Lung (tissue), 12 donors: ENCODE measurements around the gene SH3PXD2B. TPM values are rescaled to one million over a fixed set of nuclear protein-coding genes. Genes with fewer than 3 reads are reported as not detected.

Experiments
- ATAC-seq: fragments of 200-7000 bp; cut with Tn5 transposase; one replicate; pipeline ENCODE4 v1.9.1; 2020; ENCODE audit warnings: moderate number of reproducible peaks; ENCODE audit not compliant: insufficient read depth, low FRiP score
- DNase-seq, 3 donors: peaks; one replicate each; pipeline ENCODE4 v3.0.0-alpha.2; 2013 to 2017
- H3K27ac ChIP-seq, 2 donors: one replicate each; pipeline ENCODE4 v1.5.1; 2013; ENCODE audit warnings: mild to moderate bottlenecking in 2 of 2, moderate library complexity in 2 of 2, control low read depth in 1 of 2, inconsistent platforms in 1 of 2, low read depth in 1 of 2, low read length in 1 of 2
- H3K27me3 ChIP-seq, 3 donors: one replicate each; pipeline ENCODE4 v1.5.1; 2013; ENCODE audit warnings: low read length in 2 of 3; ENCODE audit not compliant: control insufficient read depth in 3 of 3, insufficient read depth in 3 of 3
- H3K36me3 ChIP-seq, 4 donors: one replicate each; pipeline ENCODE4 v1.5.1; 2013; ENCODE audit warnings: low read length in 4 of 4, mild to moderate bottlenecking in 1 of 4, moderate library complexity in 1 of 4; ENCODE audit not compliant: control insufficient read depth in 4 of 4, insufficient read depth in 4 of 4
- H3K4me1 ChIP-seq, 5 donors: one replicate each; pipeline ENCODE4 v1.5.1; 2013; ENCODE audit warnings: low read length in 5 of 5, mild to moderate bottlenecking in 2 of 5, moderate library complexity in 1 of 5; ENCODE audit not compliant: control insufficient read depth in 5 of 5, insufficient read depth in 5 of 5
- H3K4me3 ChIP-seq: one replicate; pipeline ENCODE4 v1.5.1; 2013; ENCODE audit warnings: mild to moderate bottlenecking, control low read depth, moderate library complexity
- H3K9ac ChIP-seq, 2 donors: one replicate each; pipeline ENCODE4 v1.5.1; 2013; ENCODE audit warnings: low read length in 2 of 2, control low read depth in 1 of 2; ENCODE audit not compliant: insufficient read depth in 1 of 2
- H3K9me3 ChIP-seq, 4 donors: one replicate each; pipeline ENCODE4 v1.5.1; 2013; ENCODE audit warnings: low read length in 3 of 4, mild to moderate bottlenecking in 1 of 4, moderate library complexity in 1 of 4; ENCODE audit not compliant: control insufficient read depth in 4 of 4, insufficient read depth in 3 of 4
- CTCF ChIP-seq: IDR thresholded peaks from 2 replicates; pipeline ENCODE4 v1.5.1; 2012; ENCODE audit warnings: mild to moderate bottlenecking; ENCODE audit errors: control extremely low read depth, extremely low read depth
- WGBS, 2 donors: extraction: QIAGEN DNeasy Blood & Tissue Kit; methylation state at CpG; one replicate each; pipeline ENCODE4 v1.1.7; 2013; 5-methylcytosine and 5-hydroxymethylcytosine counted together
- polyA plus RNA-seq, 2 donors: library from polyadenylated mRNA; stranded (reverse); fragments of 200-250 nt; gene quantifications; one replicate each; pipeline ENCODE4 v1.2.1, GENCODE V29; 2013
- total RNA-seq, 2 donors: library from RNA; depleted of rRNA in 1 of 2; stranded (reverse); fragments of >200 nt in 1 of 2; gene quantifications; one replicate each; pipeline ENCODE4 v1.2.1, GENCODE V29; 2014 to 2021
- donor health status: control.
- donor health status: control.
- donor health status: Bipolar disorder and iron deficiency.
- donor health status: healthy.
- donor health status: DM: yes; HTN: yes; CAD: no.

Gene SH3PXD2B
- total and polyA plus RNA-seq, 4 donors: 8.0 to 56.0 (median 21.4) TPM

- Histone ChIP-seq H3K9me3 (no peaks in the 10 kb centered on the region), H3K9ac (peak overlapping the region in 1 of 2 donors; percentile 45), H3K27me3 (no peaks in the 10 kb centered on the region), H3K36me3 (peaks cover 0 to 5% (median 2%) of the 10 kb centered on the region in 4 donors), H3K27ac (peak overlapping the region; percentile 21 to 76), H3K4me3 (peak overlapping the region; percentile 78), H3K4me1 (peaks cover 0 to 43% (median 6%) of the 10 kb centered on the region in 5 donors)
- no peak for TF ChIP-seq CTCF
- 20 to 25% methylated on average over 24 of the region's 24 CpGs for WGBS, 2 donors
- ATAC-seq: no peak
- DNase-seq: peak; percentile 87 to 92 (median 92)
These were observed 929 bp downstream of the SH3PXD2B start for GRCh38 chr5:172453206-172453985.

- Histone ChIP-seq H3K27me3 (no peaks in the 10 kb centered on the region), H3K36me3 (peaks cover 0 to 6% (median 2%) of the 10 kb centered on the region in 4 donors), H3K4me3 (no peak overlapping the region), H3K9ac (peak overlapping the region in 1 of 2 donors; percentile 45), H3K4me1 (peaks cover 0 to 43% (median 6%) of the 10 kb centered on the region in 5 donors), H3K27ac (peak overlapping the region in 1 of 2 donors; percentile 61), H3K9me3 (no peaks in the 10 kb centered on the region)
- WGBS, 2 donors: 64 to 75% methylated on average over 18 of the region's 18 CpGs
- no peak for ATAC-seq
- DNase-seq: no peak
- no peak for TF ChIP-seq CTCF
These were observed 1.7 kb downstream of the SH3PXD2B start for GRCh38 chr5:172452398-172453205.

DNA sequence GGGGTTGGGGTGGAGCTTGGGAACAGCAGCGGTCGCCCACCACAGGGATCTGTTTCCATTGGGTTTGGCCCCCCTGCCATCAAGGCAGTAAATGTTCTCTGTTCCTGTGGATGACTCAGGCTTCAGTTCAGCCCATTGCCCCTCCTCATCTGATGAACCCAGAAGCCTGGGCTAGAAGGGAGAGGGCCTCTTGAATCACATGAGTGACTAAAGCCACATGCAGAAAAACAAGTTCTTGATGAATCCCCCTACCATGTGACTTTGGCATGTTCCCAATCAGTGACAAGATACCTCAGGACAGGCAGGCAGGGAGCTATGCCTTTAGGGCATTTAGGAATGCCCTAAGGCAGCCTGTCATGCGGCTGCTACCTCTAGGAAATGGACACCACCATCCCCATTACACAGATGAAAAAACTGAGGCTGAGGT is 2.5 kb downstream of the SH3PXD2B start:
- ATAC-seq (no peak), DNase-seq (no peak)
- H3K27me3 ChIP-seq: no peaks in the 10 kb centered on the region
- no peak overlapping the region for H3K4me3 ChIP-seq
- H3K27ac ChIP-seq: peak overlapping the region in 1 of 2 donors; percentile 14
- peaks cover 0 to 6% (median 2%) of the 10 kb centered on the region in 4 donors for H3K36me3 ChIP-seq
- WGBS, 2 donors: 94 to 97% methylated on average over 3 of the region's 3 CpGs
- H3K9me3 ChIP-seq: no peaks in the 10 kb centered on the region
- no peak for TF ChIP-seq CTCF
- no peak overlapping the region for H3K9ac ChIP-seq
- peaks cover 0 to 45% (median 10%) of the 10 kb centered on the region in 5 donors for H3K4me1 ChIP-seq
